Measurements from ENCODE around the gene ZNF804B.

Gene ZNF804B

GRCh38 chr7:88910516-88910915, 151.0 kb downstream of the ZNF804B start (continued):
- TF ChIP-seq CTCF (tag by site-specific recombination; IDR thresholded peaks at IDR 0.05) (no peak), ZBTB48 (tag by site-specific recombination; IDR thresholded peaks at IDR 0.05) (no peak), ZNF610 (tag by site-specific recombination; IDR thresholded peaks at IDR 0.05; ENCODE audit: borderline replicate concordance) (no peak)
- TF ChIP-seq, protein P1, sequence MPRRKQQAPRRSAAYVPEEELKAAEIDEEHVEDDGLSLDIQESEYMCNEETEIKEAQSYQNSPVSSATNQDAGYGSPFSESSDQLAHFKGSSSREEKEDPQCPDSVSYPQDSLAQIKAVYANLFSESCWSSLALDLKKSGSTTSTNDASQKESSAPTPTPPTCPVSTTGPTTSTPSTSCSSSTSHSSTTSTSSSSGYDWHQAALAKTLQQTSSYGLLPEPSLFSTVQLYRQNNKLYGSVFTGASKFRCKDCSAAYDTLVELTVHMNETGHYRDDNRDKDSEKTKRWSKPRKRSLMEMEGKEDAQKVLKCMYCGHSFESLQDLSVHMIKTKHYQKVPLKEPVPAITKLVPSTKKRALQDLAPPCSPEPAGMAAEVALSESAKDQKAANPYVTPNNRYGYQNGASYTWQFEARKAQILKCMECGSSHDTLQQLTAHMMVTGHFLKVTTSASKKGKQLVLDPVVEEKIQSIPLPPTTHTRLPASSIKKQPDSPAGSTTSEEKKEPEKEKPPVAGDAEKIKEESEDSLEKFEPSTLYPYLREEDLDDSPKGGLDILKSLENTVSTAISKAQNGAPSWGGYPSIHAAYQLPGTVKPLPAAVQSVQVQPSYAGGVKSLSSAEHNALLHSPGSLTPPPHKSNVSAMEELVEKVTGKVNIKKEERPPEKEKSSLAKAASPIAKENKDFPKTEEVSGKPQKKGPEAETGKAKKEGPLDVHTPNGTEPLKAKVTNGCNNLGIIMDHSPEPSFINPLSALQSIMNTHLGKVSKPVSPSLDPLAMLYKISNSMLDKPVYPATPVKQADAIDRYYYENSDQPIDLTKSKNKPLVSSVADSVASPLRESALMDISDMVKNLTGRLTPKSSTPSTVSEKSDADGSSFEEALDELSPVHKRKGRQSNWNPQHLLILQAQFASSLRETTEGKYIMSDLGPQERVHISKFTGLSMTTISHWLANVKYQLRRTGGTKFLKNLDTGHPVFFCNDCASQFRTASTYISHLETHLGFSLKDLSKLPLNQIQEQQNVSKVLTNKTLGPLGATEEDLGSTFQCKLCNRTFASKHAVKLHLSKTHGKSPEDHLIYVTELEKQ (tag by site-specific recombination; IDR thresholded peaks at IDR 0.05; ENCODE audit: borderline replicate concordance) = no peak

GRCh38 chr7:88912852-88913251, 153.4 kb downstream of the ZNF804B start:
- Histone ChIP-seq H3K4me3 (ENCODE audit: low read depth, low read length) (no peak overlapping the region), H3K9me3 (ENCODE audit: control insufficient read depth, insufficient read depth, low read depth, low read length) (no peaks in the 10 kb centered on the region), H3K27ac (ENCODE audit: extremely low read depth, low read depth, low read length) (no peak overlapping the region), H3K4me1 (ENCODE audit: control insufficient read depth, insufficient read depth, low read length) (no peaks in the 10 kb centered on the region), H3K36me3 (ENCODE audit: control insufficient read depth in 2 of 2, insufficient read depth in 1 of 2, low read length in 2 of 2) (no peaks in the 10 kb centered on the region)
- ChIA-PET POLR2A (no interaction called here), CTCF (no interaction called here)
- no peak for TF ChIP-seq ZFHX2 (tag by site-specific recombination; conservative IDR thresholded peaks at IDR 0.05)
- TF ChIP-seq ZNF391 (tag by site-specific recombination; IDR thresholded peaks at IDR 0.05; ENCODE audit: borderline replicate concordance, low read depth) = no peak

DNA sequence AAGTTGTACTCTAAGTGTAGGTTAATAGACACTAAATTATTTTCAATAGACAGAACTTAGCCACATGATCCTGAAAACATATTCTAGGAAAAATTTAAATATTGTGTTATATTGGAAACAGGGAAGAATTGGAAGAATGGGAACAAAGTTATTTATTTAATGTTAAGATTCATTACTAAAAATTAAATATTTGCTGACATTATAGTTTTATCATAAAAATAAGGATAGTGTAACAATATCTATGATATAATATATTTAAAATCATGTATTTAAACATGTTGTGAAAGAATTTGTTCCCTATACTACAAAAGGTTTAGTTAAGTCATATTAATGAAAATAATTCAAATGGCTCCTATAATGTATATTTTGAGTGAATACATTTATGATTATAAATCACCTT, 156.1 kb downstream of the ZNF804B start:
- Histone ChIP-seq H3K36me3 (ENCODE audit: control insufficient read depth in 2 of 2, insufficient read depth in 1 of 2, low read length in 2 of 2) (no peaks in the 10 kb centered on the region), H3K27ac (ENCODE audit: extremely low read depth, low read depth, low read length) (no peak overlapping the region), H3K4me3 (ENCODE audit: low read depth, low read length) (no peak overlapping the region), H3K4me1 (ENCODE audit: control insufficient read depth, insufficient read depth, low read length) (no peaks in the 10 kb centered on the region), H3K9me3 (ENCODE audit: control insufficient read depth, insufficient read depth, low read depth, low read length) (no peaks in the 10 kb centered on the region)
- CTCF ChIA-PET = no interaction called here
- POLR2A ChIA-PET = no interaction called here
- TF ChIP-seq, protein P2, sequence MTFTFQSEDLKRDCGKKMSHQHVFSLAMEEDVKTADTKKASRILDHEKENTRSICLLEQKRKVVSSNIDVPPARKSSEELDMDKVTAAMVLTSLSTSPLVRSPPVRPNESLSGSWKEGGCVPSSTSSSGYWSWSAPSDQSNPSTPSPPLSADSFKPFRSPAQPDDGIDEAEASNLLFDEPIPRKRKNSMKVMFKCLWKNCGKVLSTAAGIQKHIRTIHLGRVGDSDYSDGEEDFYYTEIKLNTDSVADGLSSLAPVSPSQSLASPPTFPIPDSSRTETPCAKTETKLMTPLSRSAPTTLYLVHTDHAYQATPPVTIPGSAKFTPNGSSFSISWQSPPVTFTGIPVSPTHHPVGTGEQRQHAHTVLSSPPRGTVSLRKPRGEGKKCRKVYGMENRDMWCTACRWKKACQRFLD (tag by site-specific recombination; IDR thresholded peaks at IDR 0.05) = no peak
- TF ChIP-seq, protein P3, sequence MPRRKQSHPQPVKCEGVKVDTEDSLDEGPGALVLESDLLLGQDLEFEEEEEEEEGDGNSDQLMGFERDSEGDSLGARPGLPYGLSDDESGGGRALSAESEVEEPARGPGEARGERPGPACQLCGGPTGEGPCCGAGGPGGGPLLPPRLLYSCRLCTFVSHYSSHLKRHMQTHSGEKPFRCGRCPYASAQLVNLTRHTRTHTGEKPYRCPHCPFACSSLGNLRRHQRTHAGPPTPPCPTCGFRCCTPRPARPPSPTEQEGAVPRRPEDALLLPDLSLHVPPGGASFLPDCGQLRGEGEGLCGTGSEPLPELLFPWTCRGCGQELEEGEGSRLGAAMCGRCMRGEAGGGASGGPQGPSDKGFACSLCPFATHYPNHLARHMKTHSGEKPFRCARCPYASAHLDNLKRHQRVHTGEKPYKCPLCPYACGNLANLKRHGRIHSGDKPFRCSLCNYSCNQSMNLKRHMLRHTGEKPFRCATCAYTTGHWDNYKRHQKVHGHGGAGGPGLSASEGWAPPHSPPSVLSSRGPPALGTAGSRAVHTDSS (tag by site-specific recombination; IDR thresholded peaks at IDR 0.05) = no peak
- TF ChIP-seq ZNF324 (tag by site-specific recombination; IDR thresholded peaks at IDR 0.05) (no peak), ZBTB7A (tag by site-specific recombination; IDR thresholded peaks at IDR 0.05; ENCODE audit: low read depth) (no peak), ZNF561 (tag by site-specific recombination; IDR thresholded peaks at IDR 0.05; ENCODE audit: borderline replicate concordance) (no peak), ZNF24 (tag by site-specific recombination; IDR thresholded peaks at IDR 0.05) (no peak), REPIN1 (tag by site-specific recombination; IDR thresholded peaks at IDR 0.05; ENCODE audit: low read depth) (no peak), ZNF416 (tag by site-specific recombination; IDR thresholded peaks at IDR 0.05) (no peak), MYNN (tag by site-specific recombination; IDR thresholded peaks at IDR 0.05; ENCODE audit: borderline replicate concordance) (no peak), ZNF138 (tag by site-specific recombination; IDR thresholded peaks at IDR 0.05; ENCODE audit: borderline replicate concordance) (no peak), ZNF623 (tag by site-specific recombination; IDR thresholded peaks at IDR 0.05) (no peak), SALL2 (tag by site-specific recombination; IDR thresholded peaks at IDR 0.05; ENCODE audit: borderline replicate concordance) (no peak), FEZF1 (tag by site-specific recombination; IDR thresholded peaks at IDR 0.05) (no peak), ZBTB26 (tag by site-specific recombination; optimal IDR thresholded peaks at IDR 0.05) (no peak)
- TF ChIP-seq, protein P4, sequence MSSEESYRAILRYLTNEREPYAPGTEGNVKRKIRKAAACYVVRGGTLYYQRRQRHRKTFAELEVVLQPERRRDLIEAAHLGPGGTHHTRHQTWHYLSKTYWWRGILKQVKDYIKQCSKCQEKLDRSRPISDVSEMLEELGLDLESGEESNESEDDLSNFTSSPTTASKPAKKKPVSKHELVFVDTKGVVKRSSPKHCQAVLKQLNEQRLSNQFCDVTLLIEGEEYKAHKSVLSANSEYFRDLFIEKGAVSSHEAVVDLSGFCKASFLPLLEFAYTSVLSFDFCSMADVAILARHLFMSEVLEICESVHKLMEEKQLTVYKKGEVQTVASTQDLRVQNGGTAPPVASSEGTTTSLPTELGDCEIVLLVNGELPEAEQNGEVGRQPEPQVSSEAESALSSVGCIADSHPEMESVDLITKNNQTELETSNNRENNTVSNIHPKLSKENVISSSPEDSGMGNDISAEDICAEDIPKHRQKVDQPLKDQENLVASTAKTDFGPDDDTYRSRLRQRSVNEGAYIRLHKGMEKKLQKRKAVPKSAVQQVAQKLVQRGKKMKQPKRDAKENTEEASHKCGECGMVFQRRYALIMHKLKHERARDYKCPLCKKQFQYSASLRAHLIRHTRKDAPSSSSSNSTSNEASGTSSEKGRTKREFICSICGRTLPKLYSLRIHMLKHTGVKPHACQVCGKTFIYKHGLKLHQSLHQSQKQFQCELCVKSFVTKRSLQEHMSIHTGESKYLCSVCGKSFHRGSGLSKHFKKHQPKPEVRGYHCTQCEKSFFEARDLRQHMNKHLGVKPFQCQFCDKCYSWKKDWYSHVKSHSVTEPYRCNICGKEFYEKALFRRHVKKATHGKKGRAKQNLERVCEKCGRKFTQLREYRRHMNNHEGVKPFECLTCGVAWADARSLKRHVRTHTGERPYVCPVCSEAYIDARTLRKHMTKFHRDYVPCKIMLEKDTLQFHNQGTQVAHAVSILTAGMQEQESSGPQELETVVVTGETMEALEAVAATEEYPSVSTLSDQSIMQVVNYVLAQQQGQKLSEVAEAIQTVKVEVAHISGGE (tag by site-specific recombination; conservative IDR thresholded peaks at IDR 0.05; ENCODE audit: low read depth) = no peak

Measured in HEK293 (cell line).